Vagina (tissue), 2 donors: Measurements from ENCODE around the gene NPHP1.

ENCODE experiments used
- CTCF ChIP-seq, 3 experiments: fragments of 450-650 bp in 2 of 3; fragments of 200-600 bp in 1 of 3; sonication (generic) in 1 of 3; IDR thresholded peaks; one replicate each; pipeline ENCODE4 v1.5.1; 2017 to 2019; ENCODE audit warnings: antibody characterized with exemption in 3 of 3, mild to moderate bottlenecking in 2 of 3, moderate library complexity in 2 of 3
- POLR2A ChIP-seq, 2 donors: fragments of 450-650 bp; IDR thresholded peaks; one replicate each; pipeline ENCODE4 v1.6.1; 2017; ENCODE audit warnings: antibody characterized with exemption in 2 of 2, mild to moderate bottlenecking in 2 of 2, moderate library complexity in 2 of 2

- TF ChIP-seq CTCF (IDR thresholded peaks at IDR 0.05) (no peak), POLR2A (IDR thresholded peaks at IDR 0.05) (no peak)
Observed at GRCh38 chr2:110121592-110121991, 83.2 kb downstream of the NPHP1 start.
